Esophagus squamous epithelium (tissue), 4 donors: Measurements from ENCODE around the gene WNT2.

ENCODE experiments used
- POLR2A ChIP-seq, 4 donors: fragments of 450-650 bp; IDR thresholded peaks; one replicate each; pipeline ENCODE4 v1.6.1; 2017; ENCODE audit warnings: antibody characterized with exemption in 4 of 4, mild to moderate bottlenecking in 4 of 4, moderate library complexity in 3 of 4
- TF ChIP-seq, protein P1 (sequence below), 6 experiments: fragments of 450-650 bp in 4 of 6; fragments of 200-600 bp in 2 of 6; sonication (generic) in 2 of 6; IDR thresholded peaks; one replicate each; pipeline ENCODE4 v1.5.1; 2016 to 2019; ENCODE audit warnings: antibody characterized with exemption in 6 of 6, mild to moderate bottlenecking in 4 of 6, moderate library complexity in 4 of 6

DNA sequence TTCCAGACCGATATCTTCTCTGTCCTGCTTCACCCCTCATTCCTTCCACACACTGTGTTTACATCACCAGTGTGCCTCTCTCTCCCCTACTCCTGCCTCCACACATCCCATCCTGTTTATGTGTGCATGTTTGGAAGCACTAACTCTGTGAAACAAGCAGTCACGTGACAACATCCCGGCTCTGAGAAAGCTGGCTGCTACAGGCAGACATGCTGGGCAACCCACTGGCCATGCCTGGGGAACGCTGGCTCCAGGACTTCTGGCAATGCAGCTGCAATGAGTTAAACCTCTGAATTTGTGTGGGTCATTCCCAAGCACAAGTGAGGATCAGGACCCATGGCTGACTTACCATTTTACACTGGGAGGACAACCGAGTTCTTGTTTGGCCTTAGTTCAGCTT lies 74.0 kb downstream of the WNT2 start:
- TF ChIP-seq, protein P1, sequence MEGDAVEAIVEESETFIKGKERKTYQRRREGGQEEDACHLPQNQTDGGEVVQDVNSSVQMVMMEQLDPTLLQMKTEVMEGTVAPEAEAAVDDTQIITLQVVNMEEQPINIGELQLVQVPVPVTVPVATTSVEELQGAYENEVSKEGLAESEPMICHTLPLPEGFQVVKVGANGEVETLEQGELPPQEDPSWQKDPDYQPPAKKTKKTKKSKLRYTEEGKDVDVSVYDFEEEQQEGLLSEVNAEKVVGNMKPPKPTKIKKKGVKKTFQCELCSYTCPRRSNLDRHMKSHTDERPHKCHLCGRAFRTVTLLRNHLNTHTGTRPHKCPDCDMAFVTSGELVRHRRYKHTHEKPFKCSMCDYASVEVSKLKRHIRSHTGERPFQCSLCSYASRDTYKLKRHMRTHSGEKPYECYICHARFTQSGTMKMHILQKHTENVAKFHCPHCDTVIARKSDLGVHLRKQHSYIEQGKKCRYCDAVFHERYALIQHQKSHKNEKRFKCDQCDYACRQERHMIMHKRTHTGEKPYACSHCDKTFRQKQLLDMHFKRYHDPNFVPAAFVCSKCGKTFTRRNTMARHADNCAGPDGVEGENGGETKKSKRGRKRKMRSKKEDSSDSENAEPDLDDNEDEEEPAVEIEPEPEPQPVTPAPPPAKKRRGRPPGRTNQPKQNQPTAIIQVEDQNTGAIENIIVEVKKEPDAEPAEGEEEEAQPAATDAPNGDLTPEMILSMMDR (IDR thresholded peaks at IDR 0.05), result no peak
- no peak for TF ChIP-seq POLR2A (IDR thresholded peaks at IDR 0.05)
